Peyer's patch (tissue), 4 donors: ENCODE measurements around the gene DNAH14.

Experiments used
- CTCF ChIP-seq, 6 experiments: fragments of 450-650 bp in 4 of 6; fragments of 200-600 bp in 2 of 6; sonication (generic) in 1 of 6; IDR thresholded peaks; one replicate each; pipeline ENCODE4 v1.5.1; 2017 to 2019; ENCODE audit warnings: antibody characterized with exemption in 6 of 6, mild to moderate bottlenecking in 3 of 6, moderate library complexity in 1 of 6
- POLR2A ChIP-seq, 2 donors: fragments of 450-650 bp; IDR thresholded peaks; one replicate each; pipeline ENCODE4 v1.5.1; 2017; ENCODE audit warnings: antibody characterized with exemption in 2 of 2, mild to moderate bottlenecking in 2 of 2, moderate library complexity in 2 of 2

DNA sequence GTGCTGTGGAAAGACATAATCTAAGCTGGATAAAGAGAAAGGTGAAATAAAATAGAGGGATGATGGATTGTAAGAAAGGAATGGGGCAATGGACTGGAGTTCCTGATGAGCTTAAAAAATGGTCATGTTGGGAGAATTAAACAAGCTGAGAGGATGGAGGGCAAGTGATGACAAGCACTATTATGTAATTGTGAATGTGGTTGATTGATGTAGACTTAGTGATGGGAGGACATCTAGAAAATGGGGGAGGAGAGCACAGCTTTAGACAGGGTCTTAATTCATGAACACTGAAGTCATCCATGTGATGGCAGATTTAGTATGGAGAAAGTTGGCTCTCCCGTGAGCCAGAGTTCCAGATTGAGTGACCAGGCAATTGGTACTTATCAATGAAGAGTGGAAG is 29.0 kb downstream of the DNAH14 start:
- TF ChIP-seq CTCF (IDR thresholded peaks at IDR 0.05) (no peak), POLR2A (IDR thresholded peaks at IDR 0.05) (no peak)
